ENCODE results near the gene GPR65. TPM values are rescaled to one million over a fixed set of nuclear protein-coding genes. Genes with fewer than 3 reads are reported as not detected.

The GPR65 gene
- total and polyA plus RNA-seq, 10 of the 15 experiments (the other 5 are each of a cell fraction or from before 2014, with no cell fraction given), result 4.4 to 14.7 (median 9.4) TPM

DNA sequence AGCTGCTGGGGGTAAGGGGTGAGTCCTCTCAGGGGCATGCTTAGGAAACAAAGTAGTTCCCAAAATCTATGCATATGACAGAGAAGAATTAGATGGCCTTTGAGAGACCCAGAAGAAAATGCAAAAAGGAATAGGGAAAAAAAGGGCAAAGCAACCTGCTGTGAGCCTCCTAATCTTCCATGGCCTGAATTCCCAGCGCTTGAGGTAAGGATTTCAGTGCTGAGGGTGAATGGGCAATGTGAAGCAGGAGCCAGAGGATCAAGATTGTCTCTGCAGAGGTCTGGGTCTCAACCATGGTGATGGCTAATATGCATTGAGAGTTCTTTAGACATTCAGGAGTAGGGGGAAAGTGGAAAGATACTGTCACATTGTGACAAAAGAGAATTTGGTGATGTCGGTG, 31.5 kb downstream of the GPR65 start:
- POLR2A ChIA-PET, result no interaction called here
- H4K20me1 ChIP-seq (ENCODE audit: control insufficient read depth, insufficient read depth), result no peaks in the 10 kb centered on the region
- WGBS (ENCODE audit: insufficient coverage, insufficient replicate concordance, low lambda C conversion rate, missing lambda C conversion rate), result 50% methylated on average over 2 of the region's 2 CpGs
- SMC1A ChIA-PET (ENCODE audit: uncharacterized antibody, unreplicated experiment), result interaction anchor here (1.1 to 1.2 kb wide), 2 partner anchors 22 to 73 kb away, joined by 3 to 4 read pairs; no protein-coding TSS in a partner anchor
- DNase-seq (ENCODE audit: low read depth, low spot score) (no peak), FAIRE-seq (no peak), ATAC-seq (no peak)
- peaks cover 0 to 3% of the 10 kb centered on the region in 2 experiments; a peak in 1 of 4 replicates for H3K27me3 ChIP-seq (replicated peaks in 1 of 2; ENCODE audit: control insufficient read depth in 2 of 2, insufficient read depth in 2 of 2, low read length in 1 of 2)
- H3K27ac ChIP-seq (ENCODE audit: control insufficient read depth, insufficient read depth), result no peak overlapping the region
- H3K79me2 ChIP-seq (ENCODE audit: control insufficient read depth, insufficient read depth, low read length), result no peaks in the 10 kb centered on the region
- H3K4me3 ChIP-seq, result no peak overlapping the region
- in situ Hi-C loops (cut with MboI), result no loop called here
- CTCF ChIA-PET, result no interaction called here
- H2AFZ ChIP-seq (ENCODE audit: control insufficient read depth, low read depth, low read length), result no peak overlapping the region
- no peaks in the 10 kb centered on the region for H3K4me1 ChIP-seq (ENCODE audit: control insufficient read depth, insufficient read depth, low read length)
- intact Hi-C loops (cut with micrococcal nuclease; ENCODE audit: unreplicated experiment), result no loop called here
- RAD21 ChIA-PET (ENCODE audit: unreplicated experiment), result interaction anchor here (0.9 kb wide), 1 partner anchor 84 kb away, joined by 3 read pairs; no protein-coding TSS in a partner anchor
- no peak for TF ChIP-seq RUNX3 (IDR thresholded peaks at IDR 0.05; ENCODE audit: low read length)
- TF ChIP-seq DPF2 (IDR thresholded peaks at IDR 0.05), result no peak
- TF ChIP-seq NBN (IDR thresholded peaks at IDR 0.05), result no peak
- TF ChIP-seq CREM (IDR thresholded peaks at IDR 0.05; ENCODE audit: low read depth), result no peak
- no peak for TF ChIP-seq CBX3 (IDR thresholded peaks at IDR 0.05; ENCODE audit: borderline replicate concordance, low read depth)
- no peak for TF ChIP-seq ZNF622 (IDR thresholded peaks at IDR 0.05)
- no peak for TF ChIP-seq EGR1 (IDR thresholded peaks at IDR 0.05; ENCODE audit: borderline replicate concordance in 1 of 2, low read depth in 2 of 2, low read length in 2 of 2)
- H3K9me3 ChIP-seq (replicated peaks; ENCODE audit: control insufficient read depth, insufficient read depth, low read length), result no peaks in the 10 kb centered on the region
- H3K36me3 ChIP-seq (ENCODE audit: control insufficient read depth in 2 of 2, insufficient read depth in 2 of 2, low read length in 1 of 2), result no peaks in the 10 kb centered on the region
- no peak overlapping the region for H3K9ac ChIP-seq (ENCODE audit: control insufficient read depth, insufficient read depth, low read length)
- no peak overlapping the region for H3K4me2 ChIP-seq (ENCODE audit: control insufficient read depth, insufficient read depth)
- no TSS peak for BruUV-seq (replicated peaks)

- no peak overlapping the region for H3K4me3 ChIP-seq
- FAIRE-seq, result no peak
- in situ Hi-C loops (cut with MboI), result no loop called here
- no peaks in the 10 kb centered on the region for H3K36me3 ChIP-seq (ENCODE audit: control insufficient read depth in 2 of 2, insufficient read depth in 2 of 2, low read length in 1 of 2)
- no peak overlapping the region for H2AFZ ChIP-seq (ENCODE audit: control insufficient read depth, low read depth, low read length)
- no peak for TF ChIP-seq PML (IDR thresholded peaks at IDR 0.05; ENCODE audit: low read length)
- no peak for TF ChIP-seq RBBP5 (conservative IDR thresholded peaks at IDR 0.05)
- TF ChIP-seq MYC (IDR thresholded peaks at IDR 0.05; ENCODE audit: insufficient read depth, insufficient read length, insufficient replicate concordance, low read length, severe bottlenecking), result no peak
- no peak for TF ChIP-seq YY1 (IDR thresholded peaks at IDR 0.05; ENCODE audit: low read depth, low read length)
- TF ChIP-seq ASH2L (IDR thresholded peaks at IDR 0.05; ENCODE audit: borderline replicate concordance, low read depth), result no peak
- no peak for TF ChIP-seq WRNIP1 (IDR thresholded peaks at IDR 0.05; ENCODE audit: borderline replicate concordance, low read depth, low read length)
- TF ChIP-seq SP1 (IDR thresholded peaks at IDR 0.05; ENCODE audit: low read depth, low read length), result no peak
- TF ChIP-seq ZNF687 (IDR thresholded peaks at IDR 0.05), result no peak
- ATAC-seq, result no peak
- H3K27ac ChIP-seq (ENCODE audit: control insufficient read depth, insufficient read depth), result no peak overlapping the region
- ChIA-PET RAD21 (ENCODE audit: unreplicated experiment) (no interaction called here), POLR2A (no interaction called here), SMC1A (ENCODE audit: uncharacterized antibody, unreplicated experiment) (no interaction called here), CTCF (no interaction called here)
- H3K4me1 ChIP-seq (ENCODE audit: control insufficient read depth, insufficient read depth, low read length), result no peaks in the 10 kb centered on the region
- no peaks in the 10 kb centered on the region for H4K20me1 ChIP-seq (ENCODE audit: control insufficient read depth, insufficient read depth)
- H3K27me3 ChIP-seq (replicated peaks in 1 of 2; ENCODE audit: control insufficient read depth in 2 of 2, insufficient read depth in 2 of 2, low read length in 1 of 2), result peaks cover 0 to 3% of the 10 kb centered on the region in 2 experiments; a peak in 1 of 4 replicates
- BruUV-seq (replicated peaks), result no TSS peak
- no peaks in the 10 kb centered on the region for H3K9me3 ChIP-seq (replicated peaks; ENCODE audit: control insufficient read depth, insufficient read depth, low read length)
- intact Hi-C loops (cut with micrococcal nuclease; ENCODE audit: unreplicated experiment), result no loop called here
- H3K9ac ChIP-seq (ENCODE audit: control insufficient read depth, insufficient read depth, low read length), result no peak overlapping the region
- no peaks in the 10 kb centered on the region for H3K79me2 ChIP-seq (ENCODE audit: control insufficient read depth, insufficient read depth, low read length)
- no peak for DNase-seq (ENCODE audit: low read depth, low spot score)
- no peak overlapping the region for H3K4me2 ChIP-seq (ENCODE audit: control insufficient read depth, insufficient read depth)
- WGBS (ENCODE audit: insufficient coverage, insufficient replicate concordance, low lambda C conversion rate, missing lambda C conversion rate), result 59% methylated on average over 1 of the region's 1 CpG
Measured at GRCh38 chr14:88037325-88037724, 32.4 kb downstream of the GPR65 start.

Data from GM12878 (cell line).